D721Med (cell line): Measurements from ENCODE around the gene SLC25A4.

Source experiments
- DNase-seq: peaks from one replicate; pipeline ENCODE4 v3.0.0; 2011; ENCODE audit warnings: low spot score; ENCODE audit not compliant: insufficient read length
- FAIRE-seq: peaks from 2 replicates; lab custom pipeline; 2011; peaks lifted over from hg19 to GRCh38; lab: Jason Lieb, UNC
- TF ChIP-seq, protein P1 (sequence below): IDR thresholded peaks from 2 replicates; pipeline ENCODE4 v1.5.1; 2012; ENCODE audit warnings: mild to moderate bottlenecking, control low read depth; ENCODE audit not compliant: insufficient read depth; ENCODE audit errors: missing control alignments

Gene SLC25A4

GRCh38 chr4:185144601-185145240, 1.7 kb downstream of the SLC25A4 start:
- DNase-seq (no peak), FAIRE-seq (no peak)
- TF ChIP-seq, protein P1, sequence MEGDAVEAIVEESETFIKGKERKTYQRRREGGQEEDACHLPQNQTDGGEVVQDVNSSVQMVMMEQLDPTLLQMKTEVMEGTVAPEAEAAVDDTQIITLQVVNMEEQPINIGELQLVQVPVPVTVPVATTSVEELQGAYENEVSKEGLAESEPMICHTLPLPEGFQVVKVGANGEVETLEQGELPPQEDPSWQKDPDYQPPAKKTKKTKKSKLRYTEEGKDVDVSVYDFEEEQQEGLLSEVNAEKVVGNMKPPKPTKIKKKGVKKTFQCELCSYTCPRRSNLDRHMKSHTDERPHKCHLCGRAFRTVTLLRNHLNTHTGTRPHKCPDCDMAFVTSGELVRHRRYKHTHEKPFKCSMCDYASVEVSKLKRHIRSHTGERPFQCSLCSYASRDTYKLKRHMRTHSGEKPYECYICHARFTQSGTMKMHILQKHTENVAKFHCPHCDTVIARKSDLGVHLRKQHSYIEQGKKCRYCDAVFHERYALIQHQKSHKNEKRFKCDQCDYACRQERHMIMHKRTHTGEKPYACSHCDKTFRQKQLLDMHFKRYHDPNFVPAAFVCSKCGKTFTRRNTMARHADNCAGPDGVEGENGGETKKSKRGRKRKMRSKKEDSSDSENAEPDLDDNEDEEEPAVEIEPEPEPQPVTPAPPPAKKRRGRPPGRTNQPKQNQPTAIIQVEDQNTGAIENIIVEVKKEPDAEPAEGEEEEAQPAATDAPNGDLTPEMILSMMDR = no peak

GRCh38 chr4:185145572-185145971, 2.5 kb downstream of the SLC25A4 start:
- DNase-seq = no peak
- FAIRE-seq = no peak
- TF ChIP-seq, protein P1 = no peak

DNA sequence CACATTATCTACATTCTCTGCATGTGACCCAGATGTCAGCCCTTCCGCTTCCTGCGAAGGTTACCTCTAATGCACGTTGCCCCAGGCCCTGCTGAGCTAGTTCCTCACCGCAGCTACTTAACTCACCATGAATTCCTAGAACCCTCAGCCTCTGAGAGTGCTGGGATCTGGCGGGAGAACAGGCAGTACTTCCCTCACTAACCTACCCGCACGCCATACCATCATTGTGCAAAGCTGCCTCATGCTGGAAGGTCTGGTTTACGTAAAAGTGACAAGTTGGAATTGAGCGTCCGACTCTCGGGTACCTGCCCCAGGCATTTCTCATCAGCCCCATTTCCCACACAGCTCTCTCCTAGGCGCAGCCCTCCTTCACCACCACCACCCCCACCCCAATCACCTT, 6.3 kb downstream of the SLC25A4 start:
- TF ChIP-seq, protein P1 = no peak
- FAIRE-seq (no peak), DNase-seq (no peak)

DNA sequence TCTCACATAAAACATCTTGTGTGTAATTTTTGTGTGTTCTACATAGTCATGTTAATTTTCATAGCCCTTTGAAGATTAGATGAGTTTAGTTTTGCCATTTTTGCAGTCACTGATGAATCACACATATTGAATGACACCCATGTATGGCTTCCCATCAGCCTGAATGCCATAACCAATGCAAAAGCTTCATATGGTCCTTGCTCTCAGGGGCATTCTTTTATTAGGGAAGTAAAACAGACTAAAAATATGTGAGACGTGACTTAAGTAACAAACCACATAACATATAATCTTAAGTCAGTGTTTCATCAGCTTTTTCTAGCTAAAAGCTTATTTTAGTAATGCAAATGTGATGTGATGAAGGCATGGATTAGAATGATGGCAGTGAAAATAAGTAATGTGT, 8.2 kb downstream of the SLC25A4 start:
- DNase-seq (no peak), FAIRE-seq (no peak)
- TF ChIP-seq, protein P1 = no peak

DNA sequence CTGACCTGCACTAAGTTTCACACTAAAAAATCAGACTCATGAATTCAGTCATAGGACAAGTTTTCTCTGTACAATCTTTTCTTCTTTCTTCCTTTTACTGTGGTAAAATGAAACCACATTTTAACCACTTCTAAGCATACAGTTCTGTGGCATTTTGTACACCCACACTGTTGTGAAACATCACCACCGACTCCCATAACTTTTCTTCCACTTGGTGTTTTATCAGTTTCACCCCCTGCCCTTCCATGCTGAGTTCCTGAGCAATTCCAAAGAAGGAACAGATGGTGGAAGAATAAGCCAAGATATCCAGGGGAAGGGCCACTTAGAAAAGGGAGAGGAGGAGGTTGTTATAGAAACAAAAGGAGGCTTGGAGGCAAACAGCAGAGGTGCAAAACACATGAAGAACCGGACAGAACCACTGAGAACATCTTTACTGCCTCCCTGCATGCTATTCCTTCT, 22.6 kb downstream of the SLC25A4 start:
- DNase-seq = no peak
- FAIRE-seq = peak; percentile 56
- TF ChIP-seq, protein P1 = no peak

DNA sequence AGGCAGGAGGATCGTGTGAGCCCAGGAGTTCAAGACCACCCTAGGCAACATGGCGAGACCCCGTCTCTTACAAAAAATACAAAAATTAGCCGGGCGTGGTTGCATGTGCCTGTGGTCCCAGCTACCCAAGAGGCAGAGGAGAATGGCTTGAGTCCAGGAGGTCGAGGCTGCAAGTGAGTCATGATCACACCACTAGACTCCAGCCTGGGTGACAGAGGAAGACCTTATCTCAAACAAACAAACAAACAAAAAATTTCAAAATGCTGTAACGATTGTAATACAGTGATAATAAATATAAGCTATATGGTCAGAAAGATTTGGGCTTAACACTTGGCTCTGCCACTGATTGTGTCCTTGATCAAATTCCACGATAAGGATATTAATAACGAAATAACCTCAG, 24.2 kb downstream of the SLC25A4 start:
- TF ChIP-seq, protein P1 = no peak
- DNase-seq = no peak
- FAIRE-seq = no peak

DNA sequence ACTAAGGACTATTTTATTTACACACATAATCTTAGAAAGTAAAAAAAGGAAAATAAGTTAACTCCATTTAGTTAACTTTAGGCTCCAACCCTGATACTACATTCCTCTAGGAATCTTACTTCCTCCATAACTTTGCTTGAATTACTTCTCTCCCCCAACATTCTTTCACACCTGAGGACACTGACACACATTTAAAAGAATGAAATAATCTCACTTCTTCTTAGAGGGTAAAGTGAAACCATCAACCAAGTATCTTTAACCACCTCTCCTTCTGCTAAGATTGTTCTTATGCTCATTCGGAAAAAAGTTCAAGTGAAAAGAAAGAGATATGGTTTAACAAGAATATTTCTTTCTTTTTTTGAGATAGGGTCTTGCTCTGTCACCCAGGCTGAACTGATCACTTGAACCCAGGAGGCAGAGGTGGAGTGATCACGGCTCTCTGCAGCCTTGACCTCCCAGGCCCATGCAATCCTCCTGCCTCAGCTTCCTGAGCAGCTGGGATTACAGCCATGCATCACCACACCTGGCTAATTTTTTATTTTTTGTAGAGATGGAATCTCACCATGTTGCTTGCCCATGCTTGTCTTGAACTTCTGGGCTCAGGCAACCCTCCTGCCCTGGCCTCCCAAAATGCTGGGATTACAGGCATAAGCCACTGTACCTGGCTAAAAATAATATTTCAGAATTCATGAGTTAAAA, 28.5 kb downstream of the SLC25A4 start:
- TF ChIP-seq, protein P1 = no peak
- DNase-seq (no peak), FAIRE-seq (no peak)
